ENCODE data around the gene PPM1H. TPM values are rescaled to one million over a fixed set of nuclear protein-coding genes. Genes with fewer than 3 reads are reported as not detected.

Gene PPM1H
- 6.2 to 9.5 TPM (median 6.7 TPM) in 5 replicates for total RNA-seq (2022; extraction: Qiagen RNA extraction)

GRCh38 chr12:62934799-62935674, at the start of gene PPM1H:
PPM1H (minus strand) TSS chr12:62935150; CDS start chr12:62934736, 414 bp downstream.

Other genes with a start within 250 kb of the PPM1H start
- 0.01 to 0.07 TPM (median 0.03 TPM) in 5 replicates for gene AVPR1A, start 216.1 kb upstream of the PPM1H start, total RNA-seq (2022; extraction: Qiagen RNA extraction)

All from A549 treated with AZD2906 at 1 μM for 4 hours (cell line).